Measurements from ENCODE around the gene TRMT2A. TPM values are rescaled to one million over a fixed set of nuclear protein-coding genes. Genes with fewer than 3 reads are reported as not detected.

Gene TRMT2A
- total and polyA plus RNA-seq, 2 of the 8 experiments (the other 6 are each of a cell fraction or from before 2014, with no cell fraction given), result 44.9 to 50.3 TPM

- TF ChIP-seq CTCF (IDR thresholded peaks at IDR 0.05; ENCODE audit: control extremely low read depth in 1 of 3, insufficient read depth in 1 of 3, low read depth in 1 of 3, low read length in 3 of 3) (no peak), KDM4A (IDR thresholded peaks at IDR 0.05; ENCODE audit: low read depth, low read length, severe bottlenecking) (no peak), HDAC2 (IDR thresholded peaks at IDR 0.05; ENCODE audit: borderline replicate concordance in 1 of 2, low read depth in 2 of 2, low read length in 2 of 2) (no peak), PHF8 (conservative IDR thresholded peaks at IDR 0.05; ENCODE audit: low read depth, low read length) (no peak)
Observed at GRCh38 chr22:20113551-20114310, 3.3 kb downstream of the TRMT2A start (continued).
